ENCODE measurements around the gene CD40.

The CD40 gene

DNA sequence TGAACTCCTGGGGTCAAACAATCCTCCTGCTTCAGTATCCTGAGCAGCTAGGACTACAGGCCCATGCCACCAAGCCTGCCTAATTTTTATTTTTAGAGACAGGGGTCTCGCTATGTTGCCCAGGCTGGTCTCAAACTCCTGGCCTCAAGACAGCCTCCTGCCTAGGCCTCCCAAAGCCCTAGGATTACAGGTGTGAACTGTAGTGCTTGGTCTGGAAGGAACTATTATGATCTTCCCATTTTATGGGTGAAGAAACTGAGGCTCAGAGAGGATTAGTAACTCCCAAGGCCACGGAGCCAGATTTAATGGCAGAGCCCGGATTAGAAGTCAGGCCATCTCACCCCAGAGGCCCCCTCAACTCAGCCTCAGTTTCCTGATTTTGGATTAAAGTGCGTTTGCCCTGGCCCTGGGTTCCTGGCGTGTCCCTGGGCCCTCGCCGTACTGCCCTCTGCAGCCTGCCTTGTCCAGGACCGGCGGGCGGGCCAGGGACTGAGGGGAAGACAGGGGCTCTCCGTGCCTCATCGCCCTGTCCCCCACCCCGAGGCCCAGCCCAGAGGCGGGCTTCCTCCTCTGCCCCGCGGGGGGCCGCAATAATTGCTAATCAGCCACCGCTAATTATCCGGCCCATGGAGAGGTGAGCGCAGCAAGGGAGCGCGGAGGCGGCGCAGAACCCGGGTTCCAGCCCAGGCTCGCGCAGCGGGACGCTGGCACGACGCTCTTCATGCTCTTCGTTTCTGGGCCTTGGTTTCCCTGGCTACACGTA, 34.9 kb downstream of the CD40 start:
- H3K9ac ChIP-seq (ENCODE audit: low read length), result no peak overlapping the region
- H3K9me3 ChIP-seq (ENCODE audit: control insufficient read depth, insufficient read depth, low read depth, low read length), result no peaks in the 10 kb centered on the region
- no peak overlapping the region for H3K27ac ChIP-seq (ENCODE audit: low read depth, low read length)
- H3K27me3 ChIP-seq (ENCODE audit: control insufficient read depth, insufficient read depth, low read length), result peaks cover 4% of the 10 kb centered on the region; the same call in 1 of the 2 replicates
- no peaks in the 10 kb centered on the region for H3K36me3 ChIP-seq (ENCODE audit: control insufficient read depth, insufficient read depth, low read length)
- no peaks in the 10 kb centered on the region for H3K4me1 ChIP-seq (ENCODE audit: control insufficient read depth, insufficient read depth, low read length)
- H3K4me3 ChIP-seq (ENCODE audit: low read depth, low read length), result no peak overlapping the region

DNA sequence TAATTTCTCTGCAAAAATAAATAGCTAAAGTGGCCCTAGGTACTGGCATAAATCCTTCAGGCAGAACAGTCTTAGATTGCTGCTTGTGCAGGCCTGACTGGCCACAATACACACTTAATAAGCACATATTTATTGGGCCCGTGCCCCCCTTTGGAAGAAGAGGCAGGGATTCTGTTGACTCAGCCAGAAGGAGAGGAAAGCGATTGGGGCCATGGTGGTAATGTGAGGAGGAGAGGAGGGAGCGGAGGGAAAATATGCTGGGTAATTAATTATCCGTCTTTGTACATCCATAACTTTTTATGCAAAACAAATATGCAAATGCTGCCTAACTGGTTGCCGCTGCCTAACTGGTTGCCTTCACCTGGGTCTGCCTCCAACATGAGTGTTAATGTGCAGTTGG, 36.2 kb downstream of the CD40 start:
- H3K4me1 ChIP-seq (ENCODE audit: control insufficient read depth, insufficient read depth, low read length), result no peaks in the 10 kb centered on the region
- H3K4me3 ChIP-seq (ENCODE audit: low read depth, low read length), result no peak overlapping the region
- no peak overlapping the region for H3K9ac ChIP-seq (ENCODE audit: low read length)
- H3K27ac ChIP-seq (ENCODE audit: low read depth, low read length), result no peak overlapping the region
- peaks cover 9% of the 10 kb centered on the region; the same call in 1 of the 2 replicates for H3K27me3 ChIP-seq (ENCODE audit: control insufficient read depth, insufficient read depth, low read length)
- H3K9me3 ChIP-seq (ENCODE audit: control insufficient read depth, insufficient read depth, low read depth, low read length), result no peaks in the 10 kb centered on the region
- no peaks in the 10 kb centered on the region for H3K36me3 ChIP-seq (ENCODE audit: control insufficient read depth, insufficient read depth, low read length)

DNA sequence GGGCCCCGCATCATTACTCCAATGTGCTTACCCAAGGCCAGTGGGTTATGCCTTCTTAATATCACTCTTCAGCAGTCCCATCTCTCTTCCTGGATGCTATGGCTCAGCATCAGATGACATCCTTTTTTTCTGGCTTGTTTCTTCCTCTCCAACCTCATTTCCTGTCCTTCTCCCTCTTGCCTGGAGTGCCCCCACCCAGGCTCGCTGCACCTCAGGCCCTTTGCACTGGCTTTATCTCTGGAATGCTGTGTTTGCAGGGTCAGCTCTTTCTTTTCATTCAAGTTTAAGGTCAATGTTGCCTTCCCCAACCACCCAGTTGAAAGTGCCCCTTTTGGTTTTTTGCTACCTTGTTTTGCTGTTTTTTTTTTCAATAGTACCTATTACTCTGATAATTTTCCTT, 36.7 kb downstream of the CD40 start:
- H3K36me3 ChIP-seq (ENCODE audit: control insufficient read depth, insufficient read depth, low read length), result no peaks in the 10 kb centered on the region
- H3K27me3 ChIP-seq (ENCODE audit: control insufficient read depth, insufficient read depth, low read length), result peaks cover 13% of the 10 kb centered on the region; the same call in 1 of the 2 replicates
- no peak overlapping the region for H3K9ac ChIP-seq (ENCODE audit: low read length)
- H3K27ac ChIP-seq (ENCODE audit: low read depth, low read length), result no peak overlapping the region
- H3K4me1 ChIP-seq (ENCODE audit: control insufficient read depth, insufficient read depth, low read length), result no peaks in the 10 kb centered on the region
- no peak overlapping the region for H3K4me3 ChIP-seq (ENCODE audit: low read depth, low read length)
- no peaks in the 10 kb centered on the region for H3K9me3 ChIP-seq (ENCODE audit: control insufficient read depth, insufficient read depth, low read depth, low read length)

DNA sequence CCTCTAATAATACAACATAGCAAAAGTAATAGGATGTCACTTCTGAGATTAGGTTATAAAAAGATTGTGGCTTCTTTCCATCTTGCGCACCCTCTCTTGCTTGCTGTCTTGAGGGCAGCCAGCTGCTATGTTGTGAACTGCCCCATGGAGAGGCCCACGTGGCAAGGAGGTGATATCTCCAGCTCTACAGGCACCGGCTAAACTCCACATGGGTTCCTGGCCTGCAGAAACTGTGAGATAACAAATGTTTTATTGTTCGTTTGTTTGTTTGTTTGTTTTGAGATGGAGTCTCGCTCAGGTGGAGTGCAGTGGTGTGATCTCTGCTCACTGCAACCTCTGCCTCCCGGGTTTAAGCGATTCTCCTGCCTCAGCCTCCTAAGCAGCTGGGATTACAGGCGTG, 38.0 kb downstream of the CD40 start:
- H3K27ac ChIP-seq (ENCODE audit: low read depth, low read length), result no peak overlapping the region
- no peaks in the 10 kb centered on the region for H3K36me3 ChIP-seq (ENCODE audit: control insufficient read depth, insufficient read depth, low read length)
- H3K9ac ChIP-seq (ENCODE audit: low read length), result no peak overlapping the region
- no peaks in the 10 kb centered on the region for H3K4me1 ChIP-seq (ENCODE audit: control insufficient read depth, insufficient read depth, low read length)
- peaks cover 13% of the 10 kb centered on the region; the same call in 1 of the 2 replicates for H3K27me3 ChIP-seq (ENCODE audit: control insufficient read depth, insufficient read depth, low read length)
- no peak overlapping the region for H3K4me3 ChIP-seq (ENCODE audit: low read depth, low read length)
- no peaks in the 10 kb centered on the region for H3K9me3 ChIP-seq (ENCODE audit: control insufficient read depth, insufficient read depth, low read depth, low read length)

DNA sequence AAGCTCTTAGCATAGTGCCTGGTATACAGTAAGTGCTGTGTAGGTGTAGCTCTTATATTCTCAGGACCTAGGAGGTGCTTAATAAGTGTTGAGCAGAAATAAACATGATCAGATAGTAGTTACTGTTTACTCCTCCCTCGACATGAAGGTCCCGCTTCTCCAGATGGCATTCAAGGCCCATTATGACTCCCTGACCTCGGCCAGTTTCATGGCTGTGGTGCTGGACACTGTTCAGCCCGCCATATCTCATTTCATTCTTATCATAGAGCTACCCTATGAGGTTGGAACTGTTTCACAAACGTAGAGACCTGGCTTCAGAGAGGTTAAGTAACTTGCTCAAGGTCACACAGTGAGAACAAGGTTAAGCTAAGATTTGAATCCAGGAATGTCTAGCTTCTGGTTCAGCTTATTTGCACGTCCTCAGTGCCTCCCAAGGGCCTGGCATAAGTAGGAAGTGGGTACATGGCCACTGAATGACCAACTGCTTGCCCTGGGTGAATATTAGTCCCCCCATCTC, 39.0 kb downstream of the CD40 start:
- H3K9ac ChIP-seq (ENCODE audit: low read length), result no peak overlapping the region
- H3K36me3 ChIP-seq (ENCODE audit: control insufficient read depth, insufficient read depth, low read length), result no peaks in the 10 kb centered on the region
- no peaks in the 10 kb centered on the region for H3K9me3 ChIP-seq (ENCODE audit: control insufficient read depth, insufficient read depth, low read depth, low read length)
- no peak overlapping the region for H3K4me3 ChIP-seq (ENCODE audit: low read depth, low read length)
- H3K27ac ChIP-seq (ENCODE audit: low read depth, low read length), result no peak overlapping the region
- no peaks in the 10 kb centered on the region for H3K4me1 ChIP-seq (ENCODE audit: control insufficient read depth, insufficient read depth, low read length)
- peaks cover 19% of the 10 kb centered on the region; the same call in 1 of the 2 replicates for H3K27me3 ChIP-seq (ENCODE audit: control insufficient read depth, insufficient read depth, low read length)

DNA sequence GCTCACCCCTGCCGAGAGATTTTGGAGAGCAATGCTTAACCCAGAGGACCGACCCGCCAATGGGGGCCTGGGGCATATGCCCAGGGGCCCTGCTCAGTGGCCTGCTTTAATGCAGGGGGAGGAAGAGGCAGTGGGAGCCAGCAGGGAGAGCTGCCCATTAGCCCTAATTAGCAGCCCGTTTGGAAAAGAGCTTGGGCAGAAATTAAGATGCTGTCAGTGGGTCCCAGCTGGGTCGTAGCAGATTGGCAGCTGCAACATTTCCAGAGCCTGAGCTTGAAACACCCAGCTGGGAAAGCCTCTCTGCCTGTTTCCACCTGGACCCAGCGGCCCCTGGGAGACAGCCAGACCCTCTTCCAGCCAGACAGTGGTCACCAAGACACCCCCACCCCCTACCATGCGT, 39.5 kb downstream of the CD40 start:
- H3K4me3 ChIP-seq (ENCODE audit: low read depth, low read length), result no peak overlapping the region
- no peaks in the 10 kb centered on the region for H3K9me3 ChIP-seq (ENCODE audit: control insufficient read depth, insufficient read depth, low read depth, low read length)
- peaks cover 24% of the 10 kb centered on the region; the same call in 1 of the 2 replicates for H3K27me3 ChIP-seq (ENCODE audit: control insufficient read depth, insufficient read depth, low read length)
- H3K36me3 ChIP-seq (ENCODE audit: control insufficient read depth, insufficient read depth, low read length), result no peaks in the 10 kb centered on the region
- H3K9ac ChIP-seq (ENCODE audit: low read length), result no peak overlapping the region
- no peaks in the 10 kb centered on the region for H3K4me1 ChIP-seq (ENCODE audit: control insufficient read depth, insufficient read depth, low read length)
- no peak overlapping the region for H3K27ac ChIP-seq (ENCODE audit: low read depth, low read length)

DNA sequence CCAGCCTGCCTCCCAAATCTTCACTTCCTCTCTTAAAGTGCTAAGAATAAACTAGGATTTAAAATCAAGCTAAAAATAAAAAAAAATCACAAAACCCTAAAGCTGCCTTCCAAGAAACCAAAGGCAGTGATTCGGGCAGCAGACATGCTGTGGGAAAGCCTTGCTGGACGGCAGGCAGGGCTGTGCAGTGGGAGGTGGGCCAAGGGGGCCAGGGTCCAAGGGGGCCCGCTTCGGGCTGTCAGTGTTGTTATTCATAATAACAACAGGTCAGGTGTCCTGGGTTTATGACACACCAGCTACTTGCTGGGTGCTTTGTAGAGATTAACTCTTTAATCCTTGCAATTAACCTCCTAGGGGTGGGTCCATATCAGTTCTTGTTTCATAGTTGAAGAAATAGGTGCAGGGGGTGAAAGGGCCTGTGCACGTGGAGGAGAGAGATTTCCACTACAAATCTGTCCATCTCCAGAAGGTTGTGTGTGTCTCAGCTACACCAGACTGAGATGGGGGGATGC, 40.4 kb downstream of the CD40 start:
- Histone ChIP-seq H3K9me3 (ENCODE audit: control insufficient read depth, insufficient read depth, low read depth, low read length) (no peaks in the 10 kb centered on the region), H3K9ac (ENCODE audit: low read length) (no peak overlapping the region), H3K36me3 (ENCODE audit: control insufficient read depth, insufficient read depth, low read length) (no peaks in the 10 kb centered on the region), H3K4me3 (ENCODE audit: low read depth, low read length) (no peak overlapping the region), H3K27me3 (ENCODE audit: control insufficient read depth, insufficient read depth, low read length) (peaks cover 27% of the 10 kb centered on the region; the same call in 1 of the 2 replicates), H3K4me1 (ENCODE audit: control insufficient read depth, insufficient read depth, low read length) (no peaks in the 10 kb centered on the region), H3K27ac (ENCODE audit: low read depth, low read length) (no peak overlapping the region)

DNA sequence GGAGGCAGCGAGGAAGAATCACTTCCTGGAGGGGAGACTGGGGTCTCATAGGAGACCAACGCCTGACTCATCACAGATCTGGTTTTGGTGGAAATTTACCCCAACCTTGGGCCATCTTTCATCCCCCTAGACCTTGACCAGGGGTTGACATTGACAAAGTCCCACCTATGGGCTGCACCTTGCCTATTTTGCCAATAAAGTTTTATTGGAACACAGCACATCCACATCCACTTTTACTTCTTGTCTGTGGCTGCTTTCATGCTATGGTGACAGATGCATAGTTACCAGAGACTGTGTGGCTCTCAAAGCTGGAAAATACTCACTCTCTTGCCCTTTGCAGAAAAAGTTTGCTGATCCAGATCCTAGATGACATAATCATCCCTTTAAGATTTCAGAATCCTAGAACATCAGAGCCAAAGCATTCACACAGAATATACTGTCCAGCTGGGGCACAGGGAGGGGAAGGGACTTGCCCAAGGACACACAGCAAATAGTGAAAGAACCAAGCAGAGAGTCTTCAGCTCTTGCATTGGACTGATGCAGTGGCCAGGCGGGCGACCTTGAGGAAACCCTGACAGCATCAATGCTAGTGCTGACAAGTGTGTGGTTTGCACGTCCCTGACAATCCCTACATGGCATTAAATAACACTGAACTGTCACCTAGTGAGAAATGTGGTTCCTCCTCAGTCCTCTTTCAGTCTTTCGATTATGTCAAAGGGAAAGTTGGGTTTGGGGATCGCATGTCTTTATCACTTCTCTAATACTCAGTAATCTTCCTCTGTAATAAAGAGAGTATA, 41.2 kb downstream of the CD40 start:
- Histone ChIP-seq H3K27ac (ENCODE audit: low read depth, low read length) (no peak overlapping the region), H3K4me3 (ENCODE audit: low read depth, low read length) (no peak overlapping the region), H3K4me1 (ENCODE audit: control insufficient read depth, insufficient read depth, low read length) (no peaks in the 10 kb centered on the region), H3K9me3 (ENCODE audit: control insufficient read depth, insufficient read depth, low read depth, low read length) (no peaks in the 10 kb centered on the region), H3K27me3 (ENCODE audit: control insufficient read depth, insufficient read depth, low read length) (peaks cover 27% of the 10 kb centered on the region; the same call in 1 of the 2 replicates), H3K9ac (ENCODE audit: low read length) (no peak overlapping the region), H3K36me3 (ENCODE audit: control insufficient read depth, insufficient read depth, low read length) (no peaks in the 10 kb centered on the region)

DNA sequence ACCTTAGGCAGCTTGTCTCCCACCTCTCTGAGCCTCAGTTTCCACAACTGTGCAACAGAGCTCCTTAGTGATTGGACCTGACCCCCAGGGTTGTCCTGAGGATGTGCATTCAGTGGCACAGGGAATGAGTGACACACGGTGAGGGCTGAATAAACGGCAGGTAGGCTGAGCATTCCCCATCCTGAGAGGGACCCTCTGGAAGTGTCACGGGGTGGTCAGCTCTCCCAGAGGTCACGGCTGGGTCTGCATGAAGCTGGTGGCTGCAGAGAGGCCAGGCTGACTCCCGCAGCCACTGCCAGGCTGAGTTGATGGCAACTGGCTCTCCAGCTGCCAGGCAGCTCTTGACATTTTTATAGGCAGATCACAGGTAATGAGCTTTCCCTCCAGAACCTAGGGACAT, 42.5 kb downstream of the CD40 start:
- Histone ChIP-seq H3K9ac (ENCODE audit: low read length) (no peak overlapping the region), H3K4me1 (ENCODE audit: control insufficient read depth, insufficient read depth, low read length) (no peaks in the 10 kb centered on the region), H3K27me3 (ENCODE audit: control insufficient read depth, insufficient read depth, low read length) (peaks cover 23% of the 10 kb centered on the region; the same call in 1 of the 2 replicates), H3K27ac (ENCODE audit: low read depth, low read length) (no peak overlapping the region), H3K4me3 (ENCODE audit: low read depth, low read length) (no peak overlapping the region), H3K36me3 (ENCODE audit: control insufficient read depth, insufficient read depth, low read length) (no peaks in the 10 kb centered on the region), H3K9me3 (ENCODE audit: control insufficient read depth, insufficient read depth, low read depth, low read length) (no peaks in the 10 kb centered on the region)

DNA sequence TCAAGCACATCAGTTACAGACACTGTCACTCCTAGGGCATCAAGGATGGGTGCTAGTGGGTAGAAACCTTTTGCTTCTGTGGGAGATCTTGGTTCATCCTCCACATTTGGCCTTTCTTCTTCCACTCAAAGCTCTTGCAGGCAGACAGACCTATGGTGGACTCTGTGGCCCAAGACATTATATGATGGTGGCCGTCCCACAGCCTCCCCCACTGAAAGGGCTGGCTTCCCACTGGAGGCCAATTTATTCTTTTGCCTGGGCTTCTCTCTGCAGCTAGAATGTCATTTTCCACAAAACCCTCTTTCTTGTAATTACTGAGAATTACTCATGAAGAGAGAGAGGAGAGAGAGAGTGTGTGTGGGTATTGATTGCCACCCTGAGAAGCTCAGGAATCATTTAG, 43.8 kb downstream of the CD40 start:
- H3K36me3 ChIP-seq (ENCODE audit: control insufficient read depth, insufficient read depth, low read length), result no peaks in the 10 kb centered on the region
- H3K9me3 ChIP-seq (ENCODE audit: control insufficient read depth, insufficient read depth, low read depth, low read length), result no peaks in the 10 kb centered on the region
- peaks cover 29% of the 10 kb centered on the region; the same call in 1 of the 2 replicates for H3K27me3 ChIP-seq (ENCODE audit: control insufficient read depth, insufficient read depth, low read length)
- H3K4me1 ChIP-seq (ENCODE audit: control insufficient read depth, insufficient read depth, low read length), result no peaks in the 10 kb centered on the region
- no peak overlapping the region for H3K27ac ChIP-seq (ENCODE audit: low read depth, low read length)
- H3K4me3 ChIP-seq (ENCODE audit: low read depth, low read length), result no peak overlapping the region
- no peak overlapping the region for H3K9ac ChIP-seq (ENCODE audit: low read length)

DNA sequence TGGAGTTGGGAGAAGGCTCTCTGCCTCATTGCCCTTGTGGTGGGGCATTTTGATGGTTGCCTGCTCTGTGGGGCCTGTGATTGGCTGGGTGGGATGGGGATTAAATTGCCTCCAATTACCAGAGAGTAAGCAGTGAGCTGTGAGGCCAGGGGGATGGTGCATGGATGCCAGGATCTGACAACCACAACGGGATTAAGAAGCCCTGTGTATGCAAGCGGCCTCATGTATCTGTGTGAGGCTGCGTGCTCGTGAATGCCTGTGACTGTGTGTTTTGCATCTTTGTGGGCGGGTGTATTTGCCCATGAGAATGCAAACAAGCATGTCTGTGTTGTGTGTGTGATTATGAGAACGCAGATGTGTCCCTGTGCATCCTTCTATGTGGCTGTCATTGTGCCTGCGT, 46.1 kb downstream of the CD40 start:
- no peaks in the 10 kb centered on the region for H3K4me1 ChIP-seq (ENCODE audit: control insufficient read depth, insufficient read depth, low read length)
- no peaks in the 10 kb centered on the region for H3K9me3 ChIP-seq (ENCODE audit: control insufficient read depth, insufficient read depth, low read depth, low read length)
- H3K4me3 ChIP-seq (ENCODE audit: low read depth, low read length), result no peak overlapping the region
- no peaks in the 10 kb centered on the region for H3K36me3 ChIP-seq (ENCODE audit: control insufficient read depth, insufficient read depth, low read length)
- H3K27me3 ChIP-seq (ENCODE audit: control insufficient read depth, insufficient read depth, low read length), result peaks cover 30% of the 10 kb centered on the region; the same call in 1 of the 2 replicates
- H3K27ac ChIP-seq (ENCODE audit: low read depth, low read length), result no peak overlapping the region
- H3K9ac ChIP-seq (ENCODE audit: low read length), result no peak overlapping the region
